Activated naive CD8-positive, alpha-beta T cell treated with anti-CD3 and anti-CD28 coated beads, Interleukin-2, amount 10 ng/mL, durations not matched to agents 7 days and 5 days (primary cell): ENCODE data around the gene GRIFIN. TPM values are rescaled to one million over a fixed set of nuclear protein-coding genes. Genes with fewer than 3 reads are reported as not detected.

Source experiments
- ATAC-seq: fragments of 150-1000 bp; cut with Tn5 transposase; one replicate; pipeline ENCODE4 v1.10.0; 2021; ENCODE audit warnings: low read depth, moderate library complexity
- POLR2A ChIA-PET: fragments of 350-600 bp; sonication (Branson Sonifier 250); formaldehyde crosslinking; loops from one replicate; lab custom pipeline; 2021; ENCODE audit warnings: antibody characterized with exemption; lab: Charles Lee
- DNase-seq: peaks from one replicate; pipeline ENCODE4 v3.0.0; 2021
- H3K27ac Mint-ChIP-seq: one replicate; pipeline ENCODE4 v1.8.0; 2022; ENCODE audit warnings: mild to moderate bottlenecking, mixed read lengths
- H3K27me3 Mint-ChIP-seq: one replicate; pipeline ENCODE4 v1.8.0; 2022; ENCODE audit warnings: mild to moderate bottlenecking, moderate library complexity, mixed read lengths
- H3K36me3 Mint-ChIP-seq: one replicate; pipeline ENCODE4 v1.8.0; 2021; ENCODE audit warnings: mild to moderate bottlenecking, mixed read lengths
- H3K4me1 Mint-ChIP-seq: one replicate; pipeline ENCODE4 v1.8.0; 2021; ENCODE audit warnings: mixed read lengths
- H3K4me3 Mint-ChIP-seq: one replicate; pipeline ENCODE4 v1.8.0; 2022; ENCODE audit warnings: mild to moderate bottlenecking, moderate library complexity, mixed read lengths
- H3K9me3 Mint-ChIP-seq: one replicate; pipeline ENCODE4 v1.8.0; 2021; ENCODE audit warnings: mixed read lengths
- total RNA-seq, 2 experiments: library from RNA; stranded (reverse); gene quantifications; one replicate each; pipeline ENCODE4 v1.2.3, GENCODE V29; 2021

Gene GRIFIN
- total RNA-seq, 2 experiments from 2014 or later, result not detected

- ATAC-seq (no peak), DNase-seq (no peak)
- peaks cover 19% of the 10 kb centered on the region for H3K27me3 Mint-ChIP-seq
- POLR2A ChIA-PET, result no interaction called here
- H3K4me1 Mint-ChIP-seq, result peaks cover 2% of the 10 kb centered on the region
- H3K27ac Mint-ChIP-seq, result no peak overlapping the region
- H3K9me3 Mint-ChIP-seq, result peaks cover 4% of the 10 kb centered on the region
- no peaks in the 10 kb centered on the region for H3K36me3 Mint-ChIP-seq
- no peak overlapping the region for H3K4me3 Mint-ChIP-seq
Measured at GRCh38 chr7:2490181-2490651, 14.0 kb upstream of the GRIFIN start.

- peaks cover 21% of the 10 kb centered on the region for H3K27me3 Mint-ChIP-seq
- POLR2A ChIA-PET, result no interaction called here
- H3K9me3 Mint-ChIP-seq, result peaks cover 4% of the 10 kb centered on the region
- ATAC-seq (no peak), DNase-seq (no peak)
- no peaks in the 10 kb centered on the region for H3K36me3 Mint-ChIP-seq
- peaks cover 3% of the 10 kb centered on the region for H3K4me1 Mint-ChIP-seq
- no peak overlapping the region for H3K4me3 Mint-ChIP-seq
- no peak overlapping the region for H3K27ac Mint-ChIP-seq
Measured at GRCh38 chr7:2488681-2489080, 12.5 kb upstream of the GRIFIN start.

- Mint-ChIP-seq H3K4me1 (peaks cover 3% of the 10 kb centered on the region), H3K36me3 (no peaks in the 10 kb centered on the region), H3K9me3 (peaks cover 4% of the 10 kb centered on the region), H3K27me3 (peaks cover 25% of the 10 kb centered on the region), H3K4me3 (no peak overlapping the region), H3K27ac (no peak overlapping the region)
- DNase-seq, result no peak
- no peak for ATAC-seq
- POLR2A ChIA-PET, result no interaction called here
Measured at GRCh38 chr7:2488272-2488645, 12.1 kb upstream of the GRIFIN start.

GRCh38 chr7:2487586-2488271, 11.5 kb upstream of the GRIFIN start:
- no peak overlapping the region for H3K27ac Mint-ChIP-seq
- peaks cover 5% of the 10 kb centered on the region for H3K4me1 Mint-ChIP-seq
- H3K27me3 Mint-ChIP-seq, result peaks cover 27% of the 10 kb centered on the region
- H3K36me3 Mint-ChIP-seq, result no peaks in the 10 kb centered on the region
- DNase-seq, result no peak
- POLR2A ChIA-PET, result interaction anchor here (0.7 kb wide), 1 partner anchor 40 kb away, joined by 3 read pairs; no protein-coding TSS in a partner anchor
- H3K9me3 Mint-ChIP-seq, result peaks cover 6% of the 10 kb centered on the region
- H3K4me3 Mint-ChIP-seq, result no peak overlapping the region
- no peak for ATAC-seq

- peaks cover 2% of the 10 kb centered on the region for H3K9me3 Mint-ChIP-seq
- H3K27me3 Mint-ChIP-seq, result peaks cover 25% of the 10 kb centered on the region
- H3K36me3 Mint-ChIP-seq, result no peaks in the 10 kb centered on the region
- ATAC-seq (no peak), DNase-seq (no peak)
- POLR2A ChIA-PET, result no interaction called here
- no peak overlapping the region for H3K27ac Mint-ChIP-seq
- H3K4me1 Mint-ChIP-seq, result peaks cover 5% of the 10 kb centered on the region
- no peak overlapping the region for H3K4me3 Mint-ChIP-seq
Measured at GRCh38 chr7:2484868-2485267, 8.7 kb upstream of the GRIFIN start.

GRCh38 chr7:2483494-2483893, 7.3 kb upstream of the GRIFIN start:
- no peaks in the 10 kb centered on the region for H3K36me3 Mint-ChIP-seq
- ATAC-seq (no peak), DNase-seq (no peak)
- H3K27ac Mint-ChIP-seq, result no peak overlapping the region
- peaks cover 2% of the 10 kb centered on the region for H3K9me3 Mint-ChIP-seq
- H3K27me3 Mint-ChIP-seq, result peaks cover 20% of the 10 kb centered on the region
- peaks cover 4% of the 10 kb centered on the region for H3K4me1 Mint-ChIP-seq
- H3K4me3 Mint-ChIP-seq, result no peak overlapping the region
- POLR2A ChIA-PET, result interaction anchor here (2.1 kb wide), 1 partner anchor 28 kb away, joined by 6 read pairs; no protein-coding TSS in a partner anchor

- H3K27ac Mint-ChIP-seq, result no peak overlapping the region
Measured at GRCh38 chr7:2482725-2483451, 6.7 kb upstream of the GRIFIN start.

GRCh38 chr7:2481195-2481594, 5.0 kb upstream of the GRIFIN start:
- POLR2A ChIA-PET, result no interaction called here
- peaks cover 11% of the 10 kb centered on the region for H3K27me3 Mint-ChIP-seq
- DNase-seq, result no peak
- no peak for ATAC-seq
- no peaks in the 10 kb centered on the region for H3K36me3 Mint-ChIP-seq
- H3K9me3 Mint-ChIP-seq, result peaks cover 2% of the 10 kb centered on the region
- H3K4me1 Mint-ChIP-seq, result peaks cover 8% of the 10 kb centered on the region
- no peak overlapping the region for H3K4me3 Mint-ChIP-seq
- no peak overlapping the region for H3K27ac Mint-ChIP-seq

More at GRCh38 chr7:2482725-2483451, 6.7 kb upstream of the GRIFIN start:
- H3K36me3 Mint-ChIP-seq, result no peaks in the 10 kb centered on the region
- H3K9me3 Mint-ChIP-seq, result peaks cover 2% of the 10 kb centered on the region
- H3K4me3 Mint-ChIP-seq, result no peak overlapping the region
- peaks cover 19% of the 10 kb centered on the region for H3K27me3 Mint-ChIP-seq
- POLR2A ChIA-PET, result interaction anchor here (2.1 kb wide), 1 partner anchor 28 kb away, joined by 6 read pairs; no protein-coding TSS in a partner anchor
- no peak for ATAC-seq
- peaks cover 6% of the 10 kb centered on the region for H3K4me1 Mint-ChIP-seq
- DNase-seq, result no peak

GRCh38 chr7:2480070-2480408, 3.8 kb upstream of the GRIFIN start:
- Mint-ChIP-seq H3K27me3 (peaks cover 11% of the 10 kb centered on the region), H3K36me3 (no peaks in the 10 kb centered on the region), H3K4me3 (no peak overlapping the region), H3K4me1 (peaks cover 8% of the 10 kb centered on the region), H3K9me3 (peaks cover 2% of the 10 kb centered on the region), H3K27ac (no peak overlapping the region)
- DNase-seq (no peak), ATAC-seq (no peak)
- POLR2A ChIA-PET, result interaction anchor here (0.9 to 1.4 kb wide), 3 partner anchors 29 to 42 kb away, joined by 3 to 4 read pairs (median 4); no protein-coding TSS in a partner anchor

- Mint-ChIP-seq H3K27ac (no peak overlapping the region), H3K4me3 (no peak overlapping the region), H3K36me3 (no peaks in the 10 kb centered on the region), H3K4me1 (peaks cover 7% of the 10 kb centered on the region), H3K9me3 (peaks cover 2% of the 10 kb centered on the region), H3K27me3 (peaks cover 9% of the 10 kb centered on the region)
- POLR2A ChIA-PET, result interaction anchor here (0.9 to 1.4 kb wide), 4 partner anchors 30 to 49 kb away, joined by 3 to 4 read pairs (median 4); no protein-coding TSS in a partner anchor
- ATAC-seq (no peak), DNase-seq (no peak)
Measured at GRCh38 chr7:2479276-2480069, 3.3 kb upstream of the GRIFIN start.

GRCh38 chr7:2478800-2479199, 2.6 kb upstream of the GRIFIN start:
- Mint-ChIP-seq H3K4me3 (no peak overlapping the region), H3K4me1 (peaks cover 7% of the 10 kb centered on the region), H3K9me3 (peaks cover 2% of the 10 kb centered on the region), H3K36me3 (no peaks in the 10 kb centered on the region), H3K27ac (no peak overlapping the region), H3K27me3 (peaks cover 9% of the 10 kb centered on the region)
- DNase-seq (no peak), ATAC-seq (no peak)
- POLR2A ChIA-PET, result interaction anchor here (0.7 to 1.3 kb wide), 5 partner anchors 30 to 153 kb away, joined by 3 to 4 read pairs (median 3); partner anchors contain the start of gene TTYH3

- no peak for ATAC-seq
Measured at GRCh38 chr7:2478399-2478785, 2.2 kb upstream of the GRIFIN start.

More at GRCh38 chr7:2478399-2478785, 2.2 kb upstream of the GRIFIN start:
- peaks cover 2% of the 10 kb centered on the region for H3K9me3 Mint-ChIP-seq
- H3K4me3 Mint-ChIP-seq, result no peak overlapping the region
- POLR2A ChIA-PET, result interaction anchor here (0.7 to 1.3 kb wide), 7 partner anchors 31 to 220 kb away, joined by 3 to 4 read pairs (median 3); partner anchors contain the start of gene TTYH3
- peaks cover 7% of the 10 kb centered on the region for H3K4me1 Mint-ChIP-seq
- peaks cover 9% of the 10 kb centered on the region for H3K27me3 Mint-ChIP-seq
- H3K27ac Mint-ChIP-seq, result no peak overlapping the region
- DNase-seq, result no peak
- no peaks in the 10 kb centered on the region for H3K36me3 Mint-ChIP-seq
